ENCODE measurements around the gene CHDH. TPM values are rescaled to one million over a fixed set of nuclear protein-coding genes. Genes with fewer than 3 reads are reported as not detected.

Gene CHDH
- total RNA-seq, 2 experiments from 2014 or later: 0.05 to 0.21 TPM

DNA sequence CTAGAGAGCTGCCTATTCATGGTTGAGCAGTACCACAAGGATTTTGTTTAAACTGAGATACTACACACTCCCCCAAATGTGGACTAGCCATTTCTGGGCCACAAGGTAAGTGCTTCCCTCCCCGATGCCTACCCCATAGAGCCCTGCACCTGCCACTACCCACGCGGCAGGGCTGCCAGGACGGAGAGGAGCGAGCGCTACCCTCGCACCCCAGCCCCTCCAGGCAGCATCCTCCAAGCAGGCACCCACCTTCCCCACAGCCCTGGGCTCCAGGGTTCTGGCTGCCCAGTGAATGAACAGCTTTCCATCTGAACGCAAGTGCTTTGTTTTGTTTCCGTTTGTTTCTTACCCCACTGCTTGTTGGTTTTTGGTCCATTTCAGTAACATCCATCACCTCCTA, 59.2 kb downstream of the CHDH start:
- DNase-seq (no peak), ATAC-seq (no peak)
- Mint-ChIP-seq H3K4me1 (ENCODE audit: low read depth) (no peaks in the 10 kb centered on the region), H3K27ac (no peak overlapping the region), H3K27me3 (ENCODE audit: low read depth) (peaks cover 6% of the 10 kb centered on the region), H3K9me3 (ENCODE audit: insufficient read depth) (no peaks in the 10 kb centered on the region), H3K4me3 (no peak overlapping the region), H3K36me3 (ENCODE audit: low read depth) (no peaks in the 10 kb centered on the region)
- CTCF ChIA-PET: no interaction called here
- POLR2A ChIA-PET: no interaction called here

- CTCF ChIA-PET: no interaction called here
- POLR2A ChIA-PET: no interaction called here
- Mint-ChIP-seq H3K4me1 (ENCODE audit: low read depth) (peaks cover 10% of the 10 kb centered on the region), H3K27ac (no peak overlapping the region), H3K27me3 (ENCODE audit: low read depth) (peaks cover 6% of the 10 kb centered on the region), H3K4me3 (no peak overlapping the region), H3K36me3 (ENCODE audit: low read depth) (no peaks in the 10 kb centered on the region), H3K9me3 (ENCODE audit: insufficient read depth) (no peaks in the 10 kb centered on the region)
- DNase-seq (no peak), ATAC-seq (no peak)
These were observed 65.4 kb downstream of the CHDH start for GRCh38 chr3:53780806-53781205.

DNA sequence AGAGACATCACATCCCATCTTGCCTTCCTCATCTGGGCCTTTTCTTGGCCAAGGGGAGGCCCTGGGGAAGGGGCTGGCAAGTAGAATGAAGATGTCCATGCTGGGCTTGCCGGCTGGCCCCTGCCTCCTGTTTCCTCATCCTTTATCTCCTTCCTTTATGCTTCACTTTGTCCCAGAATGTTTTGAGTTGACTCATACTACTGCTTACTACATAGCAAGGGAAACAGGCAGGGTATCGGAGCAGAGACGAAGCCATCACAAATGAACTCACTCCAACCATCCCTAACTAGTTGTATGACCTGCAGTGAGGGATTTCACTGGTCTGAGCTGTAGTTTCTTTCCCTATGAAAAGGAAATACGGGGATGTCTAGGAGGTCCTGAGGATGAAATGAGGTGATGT, 66.0 kb downstream of the CHDH start:
- H3K36me3 Mint-ChIP-seq (ENCODE audit: low read depth): no peaks in the 10 kb centered on the region
- ChIA-PET CTCF (no interaction called here), POLR2A (no interaction called here)
- no peak overlapping the region for H3K4me3 Mint-ChIP-seq
- DNase-seq (no peak), ATAC-seq (no peak)
- H3K27me3 Mint-ChIP-seq (ENCODE audit: low read depth): peaks cover 6% of the 10 kb centered on the region
- H3K27ac Mint-ChIP-seq: no peak overlapping the region
- peaks cover 10% of the 10 kb centered on the region for H3K4me1 Mint-ChIP-seq (ENCODE audit: low read depth)
- H3K9me3 Mint-ChIP-seq (ENCODE audit: insufficient read depth): no peaks in the 10 kb centered on the region

DNA sequence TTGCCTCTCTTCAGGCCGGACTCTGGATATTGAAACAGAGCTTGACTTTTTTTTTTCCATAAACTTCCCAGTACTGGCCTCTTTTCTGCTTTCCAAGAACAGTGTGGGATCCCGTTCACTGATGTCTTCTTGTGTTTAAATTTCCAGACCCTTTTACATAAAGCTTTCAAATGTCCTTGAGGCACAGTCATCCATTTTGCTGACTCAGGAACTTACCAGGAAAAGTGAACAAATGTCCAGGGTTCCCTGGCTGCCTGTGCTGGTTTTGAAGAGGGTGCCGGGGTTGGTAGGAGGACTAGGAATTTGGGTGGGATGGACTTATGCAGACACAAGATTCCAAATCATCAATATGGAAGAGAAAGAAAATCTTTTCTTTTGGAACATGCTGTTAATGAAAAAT, 68.1 kb downstream of the CHDH start:
- H3K27ac Mint-ChIP-seq: no peak overlapping the region
- ATAC-seq (no peak), DNase-seq (no peak)
- H3K4me3 Mint-ChIP-seq: no peak overlapping the region
- no peaks in the 10 kb centered on the region for H3K9me3 Mint-ChIP-seq (ENCODE audit: insufficient read depth)
- H3K36me3 Mint-ChIP-seq (ENCODE audit: low read depth): no peaks in the 10 kb centered on the region
- ChIA-PET CTCF (no interaction called here), POLR2A (no interaction called here)
- peaks cover 10% of the 10 kb centered on the region for H3K4me1 Mint-ChIP-seq (ENCODE audit: low read depth)
- peaks cover 12% of the 10 kb centered on the region for H3K27me3 Mint-ChIP-seq (ENCODE audit: low read depth)

DNA sequence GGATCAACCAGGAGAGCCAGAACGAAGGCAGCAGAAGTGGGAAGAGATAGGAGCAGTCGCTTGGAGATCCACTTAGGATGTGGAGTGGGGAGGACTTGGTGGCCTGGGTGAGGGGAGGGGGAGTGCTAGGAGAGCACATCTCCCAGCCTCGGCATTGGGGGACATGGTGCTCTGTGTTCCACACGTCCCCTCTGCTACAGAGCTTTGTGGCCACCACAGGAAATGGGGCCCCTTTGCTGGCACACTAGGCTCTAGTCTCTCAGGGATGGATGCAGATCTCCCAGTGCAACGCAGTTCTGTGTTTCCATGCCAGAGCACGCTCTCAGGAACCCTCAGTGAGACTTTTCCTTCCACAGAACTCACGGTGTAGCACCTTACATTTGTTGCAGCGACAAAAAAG, 68.8 kb downstream of the CHDH start:
- no peaks in the 10 kb centered on the region for H3K36me3 Mint-ChIP-seq (ENCODE audit: low read depth)
- ATAC-seq (no peak), DNase-seq (no peak)
- peaks cover 10% of the 10 kb centered on the region for H3K4me1 Mint-ChIP-seq (ENCODE audit: low read depth)
- no peak overlapping the region for H3K4me3 Mint-ChIP-seq
- no peak overlapping the region for H3K27ac Mint-ChIP-seq
- peaks cover 12% of the 10 kb centered on the region for H3K27me3 Mint-ChIP-seq (ENCODE audit: low read depth)
- CTCF ChIA-PET: no interaction called here
- POLR2A ChIA-PET: no interaction called here
- H3K9me3 Mint-ChIP-seq (ENCODE audit: insufficient read depth): no peaks in the 10 kb centered on the region

GRCh38 chr3:53776494-53777101, 69.6 kb downstream of the CHDH start:
- DNase-seq (no peak), ATAC-seq (no peak)
- H3K4me3 Mint-ChIP-seq: no peak overlapping the region
- ChIA-PET POLR2A (no interaction called here), CTCF (no interaction called here)
- no peaks in the 10 kb centered on the region for H3K36me3 Mint-ChIP-seq (ENCODE audit: low read depth)
- no peaks in the 10 kb centered on the region for H3K9me3 Mint-ChIP-seq (ENCODE audit: insufficient read depth)
- peaks cover 10% of the 10 kb centered on the region for H3K4me1 Mint-ChIP-seq (ENCODE audit: low read depth)
- H3K27ac Mint-ChIP-seq: no peak overlapping the region
- peaks cover 12% of the 10 kb centered on the region for H3K27me3 Mint-ChIP-seq (ENCODE audit: low read depth)

- Mint-ChIP-seq H3K36me3 (ENCODE audit: low read depth) (no peaks in the 10 kb centered on the region), H3K27ac (no peak overlapping the region), H3K4me3 (no peak overlapping the region), H3K27me3 (ENCODE audit: low read depth) (peaks cover 8% of the 10 kb centered on the region), H3K9me3 (ENCODE audit: insufficient read depth) (no peaks in the 10 kb centered on the region), H3K4me1 (ENCODE audit: low read depth) (peaks cover 10% of the 10 kb centered on the region)
- no peak for ATAC-seq
- DNase-seq: no peak
- ChIA-PET POLR2A (no interaction called here), CTCF (no interaction called here)
These were observed 70.4 kb downstream of the CHDH start for GRCh38 chr3:53775834-53776251.

DNA sequence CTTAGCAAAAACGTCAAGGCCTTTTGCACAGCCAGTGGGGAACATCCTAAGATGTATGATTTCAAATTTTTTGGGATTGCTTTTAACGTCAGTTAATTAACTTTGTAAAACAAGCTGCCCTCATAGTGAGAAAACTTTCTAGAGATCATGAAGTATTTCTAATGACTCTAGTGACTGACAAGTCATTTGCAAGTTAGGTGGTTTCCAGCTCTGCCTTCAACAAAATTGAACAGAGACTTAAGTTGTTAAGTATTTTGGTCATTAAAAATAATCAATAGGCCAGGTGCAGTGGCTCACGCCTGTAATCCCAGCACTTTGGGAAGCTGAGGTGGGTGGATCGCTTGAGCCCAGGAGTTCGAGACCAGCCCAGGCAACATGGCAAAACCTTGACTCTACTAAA, 71.2 kb downstream of the CHDH start:
- Mint-ChIP-seq H3K4me1 (ENCODE audit: low read depth) (peaks cover 10% of the 10 kb centered on the region), H3K4me3 (no peak overlapping the region), H3K27me3 (ENCODE audit: low read depth) (peaks cover 10% of the 10 kb centered on the region), H3K27ac (no peak overlapping the region), H3K36me3 (ENCODE audit: low read depth) (no peaks in the 10 kb centered on the region), H3K9me3 (ENCODE audit: insufficient read depth) (no peaks in the 10 kb centered on the region)
- ChIA-PET POLR2A (no interaction called here), CTCF (no interaction called here)
- DNase-seq: no peak
- ATAC-seq: no peak

DNA sequence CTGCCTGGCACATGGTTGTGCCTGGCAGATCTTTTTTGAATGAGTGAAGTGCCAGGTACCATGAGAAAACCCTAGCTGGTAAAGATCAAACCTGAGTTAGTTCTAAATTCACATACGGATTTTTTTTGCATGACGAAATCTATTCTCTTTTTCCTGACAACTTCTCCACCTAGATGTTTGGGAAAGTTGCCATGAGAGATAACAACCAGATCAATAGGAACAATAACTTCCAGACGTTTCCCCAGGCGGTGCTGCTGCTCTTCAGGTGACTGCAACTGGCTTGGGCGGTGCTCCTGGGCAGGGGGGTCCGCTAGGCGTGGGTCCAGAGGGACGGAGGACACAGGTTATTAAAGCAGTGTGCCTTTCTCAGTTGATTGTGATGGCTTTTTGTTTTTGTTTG, 71.8 kb downstream of the CHDH start:
- Mint-ChIP-seq H3K4me1 (ENCODE audit: low read depth) (peaks cover 10% of the 10 kb centered on the region), H3K27me3 (ENCODE audit: low read depth) (peaks cover 11% of the 10 kb centered on the region), H3K9me3 (ENCODE audit: insufficient read depth) (no peaks in the 10 kb centered on the region), H3K36me3 (ENCODE audit: low read depth) (no peaks in the 10 kb centered on the region), H3K4me3 (no peak overlapping the region), H3K27ac (no peak overlapping the region)
- ChIA-PET CTCF (no interaction called here), POLR2A (no interaction called here)
- DNase-seq (no peak), ATAC-seq (no peak)

- peaks cover 10% of the 10 kb centered on the region for H3K4me1 Mint-ChIP-seq (ENCODE audit: low read depth)
- H3K9me3 Mint-ChIP-seq (ENCODE audit: insufficient read depth): no peaks in the 10 kb centered on the region
- ATAC-seq (no peak), DNase-seq (no peak)
- no peaks in the 10 kb centered on the region for H3K36me3 Mint-ChIP-seq (ENCODE audit: low read depth)
- H3K27me3 Mint-ChIP-seq (ENCODE audit: low read depth): peaks cover 11% of the 10 kb centered on the region
- H3K4me3 Mint-ChIP-seq: no peak overlapping the region
- POLR2A ChIA-PET: no interaction called here
- CTCF ChIA-PET: no interaction called here
- H3K27ac Mint-ChIP-seq: no peak overlapping the region
These were observed 72.4 kb downstream of the CHDH start for GRCh38 chr3:53773611-53774368.

GRCh38 chr3:53773021-53773436, 73.2 kb downstream of the CHDH start:
- H3K27ac Mint-ChIP-seq: no peak overlapping the region
- peaks cover 11% of the 10 kb centered on the region for H3K27me3 Mint-ChIP-seq (ENCODE audit: low read depth)
- POLR2A ChIA-PET: no interaction called here

DNA sequence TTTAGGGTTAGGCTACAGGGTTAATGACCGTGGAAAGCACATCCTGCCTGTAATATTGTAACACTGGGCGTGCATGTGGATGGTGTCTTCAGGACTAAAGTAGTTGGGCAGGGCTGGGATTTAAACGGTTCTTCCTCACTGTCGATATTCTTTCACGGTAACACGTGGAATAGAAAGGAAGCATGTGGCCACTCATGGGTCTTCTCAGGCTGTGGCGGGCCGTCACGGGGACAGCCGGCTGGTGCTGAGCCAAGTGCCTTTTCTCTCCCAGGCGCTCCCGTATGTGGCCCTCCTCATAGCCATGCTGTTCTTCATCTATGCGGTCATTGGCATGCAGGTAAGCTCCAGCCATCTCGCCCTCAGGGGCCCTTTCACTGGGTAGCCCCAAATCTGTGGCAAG, 73.7 kb downstream of the CHDH start:
- POLR2A ChIA-PET: no interaction called here

More at GRCh38 chr3:53773021-53773436, 73.2 kb downstream of the CHDH start:
- no peak overlapping the region for H3K4me3 Mint-ChIP-seq
- CTCF ChIA-PET: no interaction called here
- H3K4me1 Mint-ChIP-seq (ENCODE audit: low read depth): peaks cover 10% of the 10 kb centered on the region
- H3K36me3 Mint-ChIP-seq (ENCODE audit: low read depth): no peaks in the 10 kb centered on the region
- DNase-seq (no peak), ATAC-seq (no peak)
- no peaks in the 10 kb centered on the region for H3K9me3 Mint-ChIP-seq (ENCODE audit: insufficient read depth)

More for the DNA sequence above, 73.7 kb downstream of the CHDH start:
- Mint-ChIP-seq H3K4me1 (ENCODE audit: low read depth) (peaks cover 7% of the 10 kb centered on the region), H3K27ac (no peak overlapping the region), H3K27me3 (ENCODE audit: low read depth) (peaks cover 11% of the 10 kb centered on the region), H3K36me3 (ENCODE audit: low read depth) (no peaks in the 10 kb centered on the region), H3K4me3 (no peak overlapping the region), H3K9me3 (ENCODE audit: insufficient read depth) (no peaks in the 10 kb centered on the region)
- CTCF ChIA-PET: no interaction called here
- no peak for DNase-seq
- ATAC-seq: no peak

Measured in activated CD8-positive, alpha-beta T cell treated with anti-CD3 and anti-CD28 coated beads, Interleukin-2, amount 10 ng/mL, durations not matched to agents 7 days and 5 days (primary cell).